Measurements from ENCODE around the gene SMARCD2.

Gene SMARCD2

DNA sequence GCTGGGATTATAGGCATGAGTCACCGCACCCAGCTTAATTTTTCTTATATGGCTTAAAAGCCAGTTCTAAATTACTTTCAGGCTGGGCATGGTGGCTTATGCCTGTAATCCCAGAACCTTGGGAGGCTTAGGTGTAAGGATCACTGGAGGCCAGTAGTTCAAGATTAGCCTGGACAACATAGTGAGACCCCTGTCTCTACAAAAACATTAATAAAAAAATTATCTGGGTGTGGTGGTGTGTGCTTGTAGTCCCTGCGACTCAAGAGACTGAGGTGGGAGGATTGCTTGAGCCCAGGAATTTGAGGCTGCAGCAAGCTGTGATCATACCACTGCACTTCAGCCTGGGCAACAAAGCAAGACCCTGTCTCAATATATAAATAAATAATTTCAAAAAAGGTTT, 10.8 kb upstream of the SMARCD2 start:
- no peaks in the 10 kb centered on the region for H3F3A ChIP-seq (ENCODE audit: low read depth)
- no peaks in the 10 kb centered on the region for H3K9me3 ChIP-seq (ENCODE audit: insufficient read depth, low read depth, low read length)
- H3K36me3 ChIP-seq (ENCODE audit: insufficient read depth, low read length) = no peaks in the 10 kb centered on the region

DNA sequence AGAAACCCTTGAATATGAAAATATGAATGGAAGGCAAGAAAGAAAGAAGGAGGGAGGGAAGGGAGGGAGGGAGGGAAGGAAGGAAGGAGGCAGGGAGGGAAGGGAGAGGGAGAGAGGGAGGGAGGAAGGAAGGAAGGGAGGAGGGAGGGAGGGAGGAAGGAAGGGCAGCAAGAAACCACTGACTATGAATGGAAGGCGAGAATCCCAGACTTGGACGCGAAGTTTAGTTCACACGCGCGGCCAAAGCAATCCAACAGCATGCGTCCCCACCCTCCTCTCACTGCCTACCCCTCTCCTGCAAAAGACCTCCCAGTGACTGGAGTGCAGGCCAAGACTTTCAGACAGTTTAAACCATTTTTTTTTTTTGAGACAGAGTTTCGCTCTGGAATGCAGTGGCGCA, 7.9 kb upstream of the SMARCD2 start:
- no peaks in the 10 kb centered on the region for H3F3A ChIP-seq (ENCODE audit: low read depth)
- H4K20me1 ChIP-seq (ENCODE audit: insufficient read depth, low read length, poor library complexity, severe bottlenecking) = no peaks in the 10 kb centered on the region
- H2AFZ ChIP-seq (ENCODE audit: low read length) = no peak overlapping the region
- H3K9me3 ChIP-seq (ENCODE audit: insufficient read depth, low read depth, low read length) = no peaks in the 10 kb centered on the region
- H3K4me3 ChIP-seq (ENCODE audit: low read length, poor library complexity, severe bottlenecking) = no peak overlapping the region
- no peaks in the 10 kb centered on the region for H3K36me3 ChIP-seq (ENCODE audit: insufficient read depth, low read length)
- no peaks in the 10 kb centered on the region for H3K9me2 ChIP-seq (replicated peaks; ENCODE audit: low read depth, low read length)
- no peaks in the 10 kb centered on the region for H3K27me3 ChIP-seq (ENCODE audit: insufficient read depth, low read length, poor library complexity, severe bottlenecking)
- no peak overlapping the region for H3K9ac ChIP-seq (ENCODE audit: low read depth, low read length, poor library complexity, severe bottlenecking)
- H3K4me2 ChIP-seq (ENCODE audit: low read depth, low read length, poor library complexity, severe bottlenecking) = no peak overlapping the region
- no peak for TF ChIP-seq EZH2phosphoT487 (IDR thresholded peaks at IDR 0.05; ENCODE audit: borderline replicate concordance)
- TF ChIP-seq, protein P1, sequence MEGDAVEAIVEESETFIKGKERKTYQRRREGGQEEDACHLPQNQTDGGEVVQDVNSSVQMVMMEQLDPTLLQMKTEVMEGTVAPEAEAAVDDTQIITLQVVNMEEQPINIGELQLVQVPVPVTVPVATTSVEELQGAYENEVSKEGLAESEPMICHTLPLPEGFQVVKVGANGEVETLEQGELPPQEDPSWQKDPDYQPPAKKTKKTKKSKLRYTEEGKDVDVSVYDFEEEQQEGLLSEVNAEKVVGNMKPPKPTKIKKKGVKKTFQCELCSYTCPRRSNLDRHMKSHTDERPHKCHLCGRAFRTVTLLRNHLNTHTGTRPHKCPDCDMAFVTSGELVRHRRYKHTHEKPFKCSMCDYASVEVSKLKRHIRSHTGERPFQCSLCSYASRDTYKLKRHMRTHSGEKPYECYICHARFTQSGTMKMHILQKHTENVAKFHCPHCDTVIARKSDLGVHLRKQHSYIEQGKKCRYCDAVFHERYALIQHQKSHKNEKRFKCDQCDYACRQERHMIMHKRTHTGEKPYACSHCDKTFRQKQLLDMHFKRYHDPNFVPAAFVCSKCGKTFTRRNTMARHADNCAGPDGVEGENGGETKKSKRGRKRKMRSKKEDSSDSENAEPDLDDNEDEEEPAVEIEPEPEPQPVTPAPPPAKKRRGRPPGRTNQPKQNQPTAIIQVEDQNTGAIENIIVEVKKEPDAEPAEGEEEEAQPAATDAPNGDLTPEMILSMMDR (conservative IDR thresholded peaks at IDR 0.05; ENCODE audit: low read length) = no peak
- H3K4me1 ChIP-seq (ENCODE audit: insufficient read depth, low read length, poor library complexity, severe bottlenecking) = no peaks in the 10 kb centered on the region
- H3K79me2 ChIP-seq (ENCODE audit: insufficient read depth, low read length) = no peaks in the 10 kb centered on the region

More for the DNA sequence above, 10.8 kb upstream of the SMARCD2 start:
- Histone ChIP-seq H2AFZ (ENCODE audit: low read length) (no peak overlapping the region), H3K4me1 (ENCODE audit: insufficient read depth, low read length, poor library complexity, severe bottlenecking) (no peaks in the 10 kb centered on the region), H3K27me3 (ENCODE audit: insufficient read depth, low read length, poor library complexity, severe bottlenecking) (no peaks in the 10 kb centered on the region), H3K9me2 (replicated peaks; ENCODE audit: low read depth, low read length) (no peaks in the 10 kb centered on the region), H3K9ac (ENCODE audit: low read depth, low read length, poor library complexity, severe bottlenecking) (no peak overlapping the region), H3K4me2 (ENCODE audit: low read depth, low read length, poor library complexity, severe bottlenecking) (no peak overlapping the region), H4K20me1 (ENCODE audit: insufficient read depth, low read length, poor library complexity, severe bottlenecking) (no peaks in the 10 kb centered on the region), H3K4me3 (ENCODE audit: low read length, poor library complexity, severe bottlenecking) (no peak overlapping the region), H3K79me2 (ENCODE audit: insufficient read depth, low read length) (no peaks in the 10 kb centered on the region)
- TF ChIP-seq EZH2phosphoT487 (IDR thresholded peaks at IDR 0.05; ENCODE audit: borderline replicate concordance) = no peak
- TF ChIP-seq, protein P1 (conservative IDR thresholded peaks at IDR 0.05; ENCODE audit: low read length) = no peak

DNA sequence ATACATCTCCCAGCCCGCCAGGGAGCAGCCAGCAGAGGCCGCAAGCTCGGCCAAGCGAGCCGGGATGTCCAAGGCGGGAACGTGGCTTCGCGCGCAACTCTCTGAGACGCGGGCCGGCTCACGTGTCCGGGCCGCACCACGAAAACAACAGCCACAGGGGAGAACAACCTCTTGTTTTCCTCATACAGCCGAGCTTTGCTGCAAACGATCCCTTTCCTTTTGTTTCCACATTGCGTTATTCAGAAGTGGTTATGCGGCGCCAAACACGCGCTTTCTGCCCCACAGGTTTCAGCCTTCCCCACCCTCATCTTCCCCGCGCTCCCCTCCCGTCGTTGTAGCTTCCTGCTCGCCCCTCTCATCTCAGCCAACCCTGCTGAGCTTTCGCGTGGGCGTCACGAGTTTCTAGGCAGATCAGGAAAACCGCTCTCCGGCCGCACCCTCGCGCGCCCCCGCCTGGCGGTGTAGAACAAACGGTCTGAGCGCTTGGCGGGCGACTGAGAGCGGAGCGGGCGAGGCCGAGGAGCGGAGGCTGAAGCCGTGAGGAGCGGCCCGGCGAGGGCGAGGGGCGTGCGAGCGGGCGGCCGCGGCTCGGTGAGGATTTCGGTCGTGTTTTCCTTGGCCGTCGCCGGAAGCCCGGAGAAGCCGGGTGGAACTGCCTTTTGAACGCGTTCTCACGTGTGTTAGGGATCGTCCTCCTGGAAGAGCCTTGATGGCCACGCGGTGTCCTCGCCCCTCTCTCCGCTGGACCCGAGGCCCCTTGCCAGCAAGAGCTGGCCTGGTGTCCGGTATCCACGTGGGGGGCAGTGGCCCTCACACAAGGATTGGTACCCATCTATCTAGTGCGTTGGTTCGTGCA, 6.6 kb upstream of the SMARCD2 start:
- Histone ChIP-seq H3K9ac (ENCODE audit: low read depth, low read length, poor library complexity, severe bottlenecking) (no peak overlapping the region), H3K9me2 (replicated peaks; ENCODE audit: low read depth, low read length) (no peaks in the 10 kb centered on the region), H3F3A (ENCODE audit: low read depth) (peaks cover 3% of the 10 kb centered on the region; the same call in 1 of the 2 replicates), H3K79me2 (ENCODE audit: insufficient read depth, low read length) (no peaks in the 10 kb centered on the region), H3K4me2 (ENCODE audit: low read depth, low read length, poor library complexity, severe bottlenecking) (no peak overlapping the region), H3K4me1 (ENCODE audit: insufficient read depth, low read length, poor library complexity, severe bottlenecking) (peaks cover 5% of the 10 kb centered on the region), H3K27me3 (ENCODE audit: insufficient read depth, low read length, poor library complexity, severe bottlenecking) (no peaks in the 10 kb centered on the region), H3K9me3 (ENCODE audit: insufficient read depth, low read depth, low read length) (no peaks in the 10 kb centered on the region), H3K4me3 (ENCODE audit: low read length, poor library complexity, severe bottlenecking) (no peak overlapping the region), H2AFZ (ENCODE audit: low read length) (no peak overlapping the region), H4K20me1 (ENCODE audit: insufficient read depth, low read length, poor library complexity, severe bottlenecking) (no peaks in the 10 kb centered on the region), H3K36me3 (ENCODE audit: insufficient read depth, low read length) (no peaks in the 10 kb centered on the region)
- no peak for TF ChIP-seq EZH2phosphoT487 (IDR thresholded peaks at IDR 0.05; ENCODE audit: borderline replicate concordance)
- TF ChIP-seq, protein P1 (conservative IDR thresholded peaks at IDR 0.05; ENCODE audit: low read length) = no peak

Measured in Loucy (cell line).